Adrenal gland (tissue), 5 donors: ENCODE data around the gene NAALADL2.

Source experiments
- CTCF ChIP-seq, 6 experiments: fragments of 450-650 bp in 4 of 6; fragments of 200-600 bp in 2 of 6; sonication (generic) in 1 of 6; IDR thresholded peaks; 1 replicate in 5 of 6; 2 replicates in 1 of 6; pipeline versions ENCODE4 v1.5.1 to v1.8.0; 2016 to 2021; ENCODE audit warnings: antibody characterized with exemption in 6 of 6, mild to moderate bottlenecking in 2 of 6, moderate library complexity in 1 of 6
- POLR2A ChIP-seq, 2 donors: fragments of 450-650 bp; IDR thresholded peaks; one replicate each; pipeline ENCODE4 v1.6.1; 2017; ENCODE audit warnings: antibody characterized with exemption in 2 of 2, mild to moderate bottlenecking in 2 of 2, moderate library complexity in 1 of 2
- donor health status: DM: no; HTN: no; CAD: no.

- TF ChIP-seq CTCF (IDR thresholded peaks at IDR 0.05) (no peak), POLR2A (IDR thresholded peaks at IDR 0.05) (no peak)
These were observed 234.6 kb downstream of the NAALADL2 start for GRCh38 chr3:175093748-175094147.
